SH-SY5Y (cell line): ENCODE measurements around the gene HS1BP3.

Experiments
- GATA2 ChIP-seq: IDR thresholded peaks from 2 replicates; pipeline ENCODE4 v1.6.1; 2011; ENCODE audit warnings: mild to moderate bottlenecking, low read depth, low read length
- GATA3 ChIP-seq: IDR thresholded peaks from 2 replicates; pipeline ENCODE4 v1.6.1; 2011; ENCODE audit warnings: low read depth, mild to moderate bottlenecking, low read length, moderate library complexity

DNA sequence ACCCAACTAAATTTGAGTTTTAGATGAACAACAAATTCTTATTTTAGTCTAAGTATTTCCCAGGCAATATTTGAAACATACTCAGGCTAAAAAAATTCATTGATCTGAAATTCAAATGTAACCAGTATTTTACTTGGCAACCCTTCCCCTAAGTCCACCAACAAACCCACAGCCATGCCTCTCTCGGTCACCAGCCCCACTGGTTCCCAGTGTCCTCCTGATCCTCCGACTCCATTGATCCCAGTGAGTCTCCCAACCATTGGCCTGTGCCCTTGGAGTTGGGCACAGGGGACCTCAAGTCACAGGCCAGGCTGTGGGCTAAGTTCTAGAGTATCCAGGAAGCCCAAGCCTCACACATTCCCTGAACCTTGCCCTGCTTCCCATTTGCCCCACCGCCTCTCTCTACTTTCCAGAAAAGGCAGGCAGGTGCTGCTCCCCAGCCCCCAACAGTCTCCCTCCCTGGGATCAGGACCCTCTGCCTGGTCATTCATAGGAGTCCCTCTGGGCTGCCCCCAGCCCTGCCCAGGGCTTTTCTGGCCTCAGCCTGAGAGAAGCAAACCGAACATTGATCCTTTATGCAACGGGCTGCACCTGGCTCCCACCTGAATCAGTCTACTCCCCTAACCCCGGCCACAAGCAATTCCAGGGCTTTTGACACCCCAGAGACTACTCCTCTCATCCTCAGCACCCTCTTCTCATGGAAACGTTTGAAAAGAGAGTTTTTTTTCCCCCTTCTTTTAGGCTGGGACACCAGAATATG lies 81.3 kb downstream of the HS1BP3 start:
- TF ChIP-seq GATA2 (no peak), GATA3 (no peak)
